ENCODE results near the gene TCHHL1.

DNA sequence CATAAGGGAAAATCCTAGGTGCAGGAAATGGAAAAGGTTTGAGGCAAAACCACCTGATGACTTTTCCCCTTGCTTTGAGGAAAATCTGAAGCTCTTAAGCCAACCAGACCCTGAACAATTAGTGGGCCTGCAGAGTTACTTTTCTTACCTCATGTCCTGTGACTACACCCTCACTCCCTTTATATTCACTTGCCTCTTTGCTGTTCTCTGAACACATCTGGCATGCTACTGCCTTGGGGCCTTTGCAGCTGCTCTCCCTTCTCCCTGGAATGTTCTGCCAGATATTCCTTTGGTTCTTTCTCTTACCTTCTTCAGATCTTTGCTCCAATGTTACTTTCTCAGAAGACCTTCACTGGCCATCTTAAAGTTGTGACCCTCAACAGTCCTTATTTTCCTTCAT lies 48.4 kb upstream of the TCHHL1 start:
- TF ChIP-seq, protein P1, sequence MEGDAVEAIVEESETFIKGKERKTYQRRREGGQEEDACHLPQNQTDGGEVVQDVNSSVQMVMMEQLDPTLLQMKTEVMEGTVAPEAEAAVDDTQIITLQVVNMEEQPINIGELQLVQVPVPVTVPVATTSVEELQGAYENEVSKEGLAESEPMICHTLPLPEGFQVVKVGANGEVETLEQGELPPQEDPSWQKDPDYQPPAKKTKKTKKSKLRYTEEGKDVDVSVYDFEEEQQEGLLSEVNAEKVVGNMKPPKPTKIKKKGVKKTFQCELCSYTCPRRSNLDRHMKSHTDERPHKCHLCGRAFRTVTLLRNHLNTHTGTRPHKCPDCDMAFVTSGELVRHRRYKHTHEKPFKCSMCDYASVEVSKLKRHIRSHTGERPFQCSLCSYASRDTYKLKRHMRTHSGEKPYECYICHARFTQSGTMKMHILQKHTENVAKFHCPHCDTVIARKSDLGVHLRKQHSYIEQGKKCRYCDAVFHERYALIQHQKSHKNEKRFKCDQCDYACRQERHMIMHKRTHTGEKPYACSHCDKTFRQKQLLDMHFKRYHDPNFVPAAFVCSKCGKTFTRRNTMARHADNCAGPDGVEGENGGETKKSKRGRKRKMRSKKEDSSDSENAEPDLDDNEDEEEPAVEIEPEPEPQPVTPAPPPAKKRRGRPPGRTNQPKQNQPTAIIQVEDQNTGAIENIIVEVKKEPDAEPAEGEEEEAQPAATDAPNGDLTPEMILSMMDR (IDR thresholded peaks at IDR 0.05; ENCODE audit: low read length) = no peak
- no peak for TF ChIP-seq EZH2 (IDR thresholded peaks at IDR 0.05; ENCODE audit: borderline replicate concordance, low read length)

All from OCI-LY1 (cell line).